ENCODE results near the gene ARMC9.

GRCh38 chr2:231376857-231377256, 178.4 kb downstream of the ARMC9 start:
- TF ChIP-seq CTCF (IDR thresholded peaks at IDR 0.05; ENCODE audit: poor library complexity) (no peak), EZH2phosphoT487 (IDR thresholded peaks at IDR 0.05; ENCODE audit: low read depth, severe bottlenecking, unreplicated experiment) (no peak), EZH2 (IDR thresholded peaks at IDR 0.05; ENCODE audit: borderline replicate concordance) (no peak)
